Endothelial cell of umbilical vein (primary cell): ENCODE measurements around the gene AMN1. TPM values are rescaled to one million over a fixed set of nuclear protein-coding genes. Genes with fewer than 3 reads are reported as not detected.

Experiments
- BruUV-seq: library from RNA; stranded (reverse); fragments of 400-500 nt; replicated peaks from 2 replicates; lab custom pipeline; 2021; lab: Mats Ljungman, UMichigan
- CTCF ChIA-PET: fragments of 300-600, 350-600 bp; sonication (Branson Sonifier 250); formaldehyde crosslinking; loops from one replicate; lab custom pipeline; 2021; ENCODE audit warnings: antibody characterized with exemption, inconsistent platforms; lab: Charles Lee
- POLR2A ChIA-PET: fragments of 300-600, 350-600 bp; sonication (Branson Sonifier 250); formaldehyde crosslinking; loops from one replicate; lab custom pipeline; 2021; ENCODE audit warnings: antibody characterized with exemption, inconsistent platforms; lab: Charles Lee
- DNase-seq: peaks from one replicate; pipeline ENCODE4 v3.0.0-alpha.2; 2011; ENCODE audit warnings: low read depth, low spot score
- FAIRE-seq: peaks from 2 replicates; lab custom pipeline; 2011; peaks lifted over from hg19 to GRCh38; lab: Jason Lieb, UNC
- H2AFZ ChIP-seq: 2 replicates; pipeline ENCODE4 v1.6.0; 2012; ENCODE audit warnings: low read depth, low read length, control low read depth, inconsistent platforms
- H3K27ac ChIP-seq: 2 replicates; pipeline ENCODE4 v1.5.1; 2011; ENCODE audit warnings: low read depth, mild to moderate bottlenecking, control low read depth, low read length, moderate library complexity; ENCODE audit not compliant: insufficient read depth
- H3K27me3 ChIP-seq, 2 experiments: 2 replicates each; pipeline versions ENCODE4 v1.6.0 to v1.6.1; 2011; ENCODE audit warnings: low read length in 2 of 2, mixed read lengths in 1 of 2; ENCODE audit not compliant: control insufficient read depth in 2 of 2, insufficient read depth in 2 of 2
- H3K36me3 ChIP-seq, 2 experiments: 2 replicates in 1 of 2; 3 replicates in 1 of 2; pipeline ENCODE4 v1.5.1; 2011; ENCODE audit warnings: low read length in 2 of 2, mild to moderate bottlenecking in 1 of 2, moderate library complexity in 1 of 2; ENCODE audit not compliant: control insufficient read depth in 2 of 2, insufficient read depth in 2 of 2; ENCODE audit errors: extremely low read depth in 1 of 2
- H3K4me1 ChIP-seq: 3 replicates; pipeline ENCODE4 v1.5.1; 2011; ENCODE audit warnings: mild to moderate bottlenecking, low read length; ENCODE audit not compliant: control insufficient read depth, insufficient read depth; ENCODE audit errors: extremely low read depth
- H3K4me2 ChIP-seq: 2 replicates; pipeline ENCODE4 v1.6.1; 2011; ENCODE audit warnings: low read length, control low read depth, mixed read lengths; ENCODE audit not compliant: insufficient read depth
- H3K4me3 ChIP-seq, 3 experiments: fragments of 200-600 bp in 1 of 3; sonication (generic), shearing (Covaris generic) in 1 of 3; replicated peaks in 1 of 3; 2 replicates each; pipeline ENCODE4 v1.5.1; 2011 to 2016; ENCODE audit warnings: control low read depth in 3 of 3, low read length in 3 of 3, mild to moderate bottlenecking in 2 of 3, inconsistent platforms in 1 of 3, low read depth in 1 of 3, moderate library complexity in 1 of 3; ENCODE audit not compliant: insufficient read depth in 1 of 3
- H3K79me2 ChIP-seq: 2 replicates; pipeline ENCODE4 v1.6.0; 2012; ENCODE audit warnings: low read length, inconsistent platforms; ENCODE audit not compliant: control insufficient read depth, insufficient read depth
- H3K9ac ChIP-seq: replicated peaks from 2 replicates; pipeline ENCODE3; 2011; ENCODE audit warnings: low read length, control low read depth; ENCODE audit not compliant: insufficient read depth; ENCODE audit errors: extremely low read depth
- H3K9me1 ChIP-seq: replicated peaks from 3 replicates; pipeline ENCODE4 v1.6.0; 2011; ENCODE audit warnings: mild to moderate bottlenecking, low read length; ENCODE audit not compliant: control insufficient read depth, insufficient read depth; ENCODE audit errors: extremely low read depth
- H3K9me3 ChIP-seq: replicated peaks from 2 replicates; pipeline ENCODE4 v1.5.1; 2012; ENCODE audit warnings: low read length, inconsistent platforms; ENCODE audit not compliant: control insufficient read depth, insufficient read depth
- H4K20me1 ChIP-seq: replicated peaks from 2 replicates; pipeline ENCODE3; 2011; ENCODE audit warnings: mild to moderate bottlenecking, low read length; ENCODE audit not compliant: control insufficient read depth, insufficient read depth; ENCODE audit errors: extremely low read depth
- CTCF ChIP-seq, 2 donors: IDR thresholded peaks; 1 replicate in 1 of 2; 2 replicates in 1 of 2; pipeline ENCODE4 v1.5.1; 2011; ENCODE audit warnings: low read length in 2 of 2, mild to moderate bottlenecking in 2 of 2, moderate library complexity in 2 of 2, control low read depth in 1 of 2, inconsistent platforms in 1 of 2, low read depth in 1 of 2; ENCODE audit not compliant: insufficient read depth in 1 of 2; ENCODE audit errors: extremely low read depth in 1 of 2
- EZH2 ChIP-seq: IDR thresholded peaks from 2 replicates; pipeline ENCODE4 v1.6.1; 2012; ENCODE audit warnings: borderline replicate concordance, low read depth, mild to moderate bottlenecking, moderate library complexity, low read length, inconsistent platforms; ENCODE audit not compliant: severe bottlenecking
- FOS ChIP-seq: IDR thresholded peaks from 2 replicates; pipeline ENCODE4 v1.6.1; 2011; ENCODE audit warnings: mild to moderate bottlenecking, low read length, moderate library complexity, borderline replicate concordance; ENCODE audit not compliant: insufficient read depth
- GATA2 ChIP-seq: IDR thresholded peaks from 2 replicates; pipeline ENCODE4 v1.7.0; 2011; ENCODE audit warnings: low read depth, mild to moderate bottlenecking, moderate library complexity, mixed read lengths, low read length; ENCODE audit not compliant: insufficient read length, insufficient read depth
- JUN ChIP-seq: IDR thresholded peaks from 2 replicates; pipeline ENCODE4 v1.6.1; 2011; ENCODE audit warnings: borderline replicate concordance, low read depth; ENCODE audit not compliant: insufficient read length, insufficient read depth
- MAX ChIP-seq: IDR thresholded peaks from 2 replicates; pipeline ENCODE4 v1.6.1; 2011; ENCODE audit not compliant: insufficient read depth, insufficient read length
- MYC ChIP-seq: IDR thresholded peaks from one replicate; pipeline ENCODE4 v1.6.1; 2011; ENCODE audit warnings: mild to moderate bottlenecking, low read depth, low read length
- POLR2A ChIP-seq: IDR thresholded peaks from 2 replicates; pipeline ENCODE4 v1.6.1; 2012; ENCODE audit warnings: low read depth, mild to moderate bottlenecking, control low read depth, low read length
- POLR2AphosphoS5 ChIP-seq: IDR thresholded peaks from 2 replicates; pipeline ENCODE4 v1.6.1; 2012; ENCODE audit warnings: low read depth, mild to moderate bottlenecking, control low read depth, low read length, moderate library complexity; ENCODE audit not compliant: insufficient read depth
- dilution Hi-C: fragments of 300-500 bp; cut with MboI; formaldehyde crosslinking; loops from one replicate; pipeline ENCODE4 v1.15.0; 2019; ENCODE audit warnings: low sequenced_read_pairs; ENCODE audit not compliant: extremely low pct_ligation_motif_present
- intact Hi-C: fragments of 100-400 bp; cut with micrococcal nuclease; formaldehyde crosslinking; loops from one replicate; pipeline ENCODE4 v1.10.0; 2022
- polyA plus RNA-seq, 4 experiments: library from polyadenylated mRNA; depleted of rRNA in 3 of 4; stranded (reverse) in 3 of 4; unstranded in 1 of 4; fragments of >200 nt; gene quantifications; 2 replicates each; pipeline versions ENCODE4 v1.2.1 to v1.2.3, GENCODE V29; 2011 to 2012; ENCODE audit warnings: missing spikeins in 1 of 4
- total RNA-seq: library from RNA; stranded (reverse); gene quantifications from 2 replicates; pipeline ENCODE4 v1.2.3, GENCODE V29; 2021

AMN1 gene
- total and polyA plus RNA-seq, 2 donors (not counting 3 experiments of a cell fraction or from before 2014, with no cell fraction given) = 8.5 to 18.0 TPM

GRCh38 chr12:31705621-31706020 lies 23.2 kb downstream of the AMN1 start:
- POLR2A ChIA-PET = no interaction called here
- DNase-seq (no peak), FAIRE-seq (no peak)
- no peak overlapping the region for H3K4me2 ChIP-seq
- no peaks in the 10 kb centered on the region for H3K27me3 ChIP-seq
- no TSS peak for BruUV-seq
- CTCF ChIA-PET = no interaction called here
- intact Hi-C loops (no loop called here), dilution Hi-C loops (no loop called here)
- no peaks in the 10 kb centered on the region for H3K79me2 ChIP-seq
- no peak overlapping the region for H3K27ac ChIP-seq
- H2AFZ ChIP-seq = no peak overlapping the region
- no peaks in the 10 kb centered on the region for H3K9me1 ChIP-seq
- TF ChIP-seq MYC (no peak), JUN (no peak), MAX (no peak), CTCF (IDR thresholded peaks at IDR 0.05; ENCODE audit: extremely low read depth in 1 of 2, insufficient read depth in 1 of 2, low read depth in 1 of 2, low read length in 2 of 2) (no peak), FOS (no peak), GATA2 (no peak), POLR2AphosphoS5 (no peak), EZH2 (no peak), POLR2A (no peak)
- no peaks in the 10 kb centered on the region for H3K9me3 ChIP-seq
- H4K20me1 ChIP-seq = no peaks in the 10 kb centered on the region
- no peaks in the 10 kb centered on the region for H3K36me3 ChIP-seq
- no peak overlapping the region for H3K9ac ChIP-seq
- H3K4me3 ChIP-seq = no peak overlapping the region
- no peaks in the 10 kb centered on the region for H3K4me1 ChIP-seq
